ENCODE data around the gene CCR7. TPM values are rescaled to one million over a fixed set of nuclear protein-coding genes. Genes with fewer than 3 reads are reported as not detected.
A peak's percentile ranks its signal among the peaks of the same experiment; 100 is the strongest.

Gene CCR7
- total RNA-seq (100 to 1,000 TPM; 153 to 675 (median 262) TPM), polyA plus RNA-seq (1,000 to 10,000 TPM; 1,350 to 2,301 TPM), total RNA-seq (444 reads per million, percentile 97 among the genes with 10 or more reads in this experiment)

- peak within 1 kb of the TSS; percentile 90 to 100 (median 98) for H3K4me3 Mint-ChIP-seq
- peaks cover 0 to 43% (median 21%) of the 10 kb centered on the region in 3 experiments for H3K36me3 ChIP-seq (ENCODE audit: control insufficient read depth in 2 of 3, insufficient read depth in 3 of 3, low read length in 3 of 3)
- POLR2A ChIA-PET, result interaction anchor here (0.9 to 45.4 kb wide), 11 partner anchors 2 to 242 kb away, joined by 3 to 2132 read pairs (median 31); partner anchors contain the start of genes CCR7, SMARCE1 and TOP2A
- H3K27me3 ChIP-seq (ENCODE audit: control insufficient read depth in 2 of 2, insufficient read depth in 2 of 2, low read length in 2 of 2), result no peaks in the 10 kb centered on the region
- H3K4me1 ChIP-seq (ENCODE audit: control insufficient read depth in 2 of 2, insufficient read depth in 2 of 2, low read length in 2 of 2), result peaks cover 37 to 72% of the 10 kb centered on the region in 2 donors
- peaks cover 29 to 57% (median 52%) of the 10 kb centered on the region in 7 donors for H3K4me1 Mint-ChIP-seq
- H3K9me3 Mint-ChIP-seq, result peaks cover 0 to 15% (median 2%) of the 10 kb centered on the region in 11 donors
- peak within 1 kb of the TSS; percentile 99 for H3K27ac ChIP-seq (ENCODE audit: low read depth, low read length)
- ATAC-seq (peak; percentile 77), DNase-seq (peak; percentile 68 to 92 (median 86))
- peak within 1 kb of the TSS; percentile 92 to 100 (median 100) for H3K27ac Mint-ChIP-seq
- peak within 1 kb of the TSS; percentile 90 for H3K4me3 ChIP-seq (ENCODE audit: low read length)
- H3K27me3 Mint-ChIP-seq, result peaks cover 0 to 2% (median 0%) of the 10 kb centered on the region in 5 donors
- no peaks in the 10 kb centered on the region for H3K9me3 ChIP-seq (ENCODE audit: control insufficient read depth in 2 of 3, low read length in 3 of 3)
- CTCF ChIA-PET, result interaction anchor here (1.0 to 16.3 kb wide), 6 partner anchors 12 to 49 kb away, joined by 6 to 425 read pairs (median 60); no protein-coding TSS in a partner anchor
- intact Hi-C loops (cut with micrococcal nuclease), result loop anchor here (1.0 kb wide), 8 partner anchors 11 to 243 kb away; no protein-coding TSS in a partner anchor
- peaks cover 31 to 59% (median 49%) of the 10 kb centered on the region in 5 donors for H3K36me3 Mint-ChIP-seq
These were observed at the start of gene CCR7 for GRCh38 chr17:40564883-40565768. Gene CCR7 (minus strand): TSS chr17:40565472. CDS start chr17:40565409, 63 bp downstream.

GRCh38 chr17:40614431-40615067 lies 49.3 kb upstream of the CCR7 start:
- H3K27ac Mint-ChIP-seq, result peak overlapping the region; percentile 90 to 100 (median 98)
- peaks cover 39 to 84% (median 80%) of the 10 kb centered on the region in 7 donors for H3K4me1 Mint-ChIP-seq
- no peaks in the 10 kb centered on the region for H3K27me3 Mint-ChIP-seq
- H3K4me3 ChIP-seq (ENCODE audit: low read length), result peak overlapping the region; percentile 31
- H3K27ac ChIP-seq (ENCODE audit: low read depth, low read length), result peak overlapping the region; percentile 94
- no peaks in the 10 kb centered on the region for H3K9me3 Mint-ChIP-seq
- no peaks in the 10 kb centered on the region for H3K36me3 Mint-ChIP-seq
- CTCF ChIA-PET, result interaction anchor here (0.5 to 16.4 kb wide), 33 partner anchors 11 to 308 kb away, joined by 3 to 425 read pairs (median 6); partner anchors contain the start of genes CCR7 and IGFBP4
- H3K27me3 ChIP-seq (ENCODE audit: control insufficient read depth in 2 of 2, insufficient read depth in 2 of 2, low read length in 2 of 2), result no peaks in the 10 kb centered on the region
- H3K4me3 Mint-ChIP-seq, result peak overlapping the region; percentile 71 to 88 (median 82)
- intact Hi-C loops (cut with micrococcal nuclease), result loop anchor here (1.0 kb wide), 12 partner anchors 7 to 256 kb away; partner anchors contain the start of gene CCR7 (in 2 of the 2)
- ATAC-seq (no peak), DNase-seq (no peak)
- POLR2A ChIA-PET, result interaction anchor here (0.5 to 29.4 kb wide), 18 partner anchors 10 to 798 kb away, joined by 3 to 2132 read pairs (median 10); partner anchors contain the start of genes CCR7 and KRT27
- H3K9me3 ChIP-seq (ENCODE audit: control insufficient read depth in 2 of 3, low read length in 3 of 3), result no peaks in the 10 kb centered on the region
- H3K4me1 ChIP-seq (ENCODE audit: control insufficient read depth in 2 of 2, insufficient read depth in 2 of 2, low read length in 2 of 2), result peaks cover 51 to 77% of the 10 kb centered on the region in 2 donors
- H3K36me3 ChIP-seq (ENCODE audit: control insufficient read depth in 2 of 3, insufficient read depth in 3 of 3, low read length in 3 of 3), result no peaks in the 10 kb centered on the region

GRCh38 chr17:40613467-40614154 lies 48.3 kb upstream of the CCR7 start:
- Histone ChIP-seq H3K4me3 (ENCODE audit: low read length) (peak overlapping the region; percentile 64), H3K27me3 (ENCODE audit: control insufficient read depth in 2 of 2, insufficient read depth in 2 of 2, low read length in 2 of 2) (no peaks in the 10 kb centered on the region), H3K36me3 (ENCODE audit: control insufficient read depth in 2 of 3, insufficient read depth in 3 of 3, low read length in 3 of 3) (no peaks in the 10 kb centered on the region), H3K9me3 (ENCODE audit: control insufficient read depth in 2 of 3, low read length in 3 of 3) (no peaks in the 10 kb centered on the region), H3K27ac (ENCODE audit: low read depth, low read length) (peak overlapping the region; percentile 94), H3K4me1 (ENCODE audit: control insufficient read depth in 2 of 2, insufficient read depth in 2 of 2, low read length in 2 of 2) (peaks cover 52 to 80% of the 10 kb centered on the region in 2 donors)
- H3K27me3 Mint-ChIP-seq, result no peaks in the 10 kb centered on the region
- intact Hi-C loops (cut with micrococcal nuclease), result loop anchor here in 1 of 2 donors (2.0 kb wide), 3 partner anchors 133 to 1053 kb away; no protein-coding TSS in a partner anchor
- ATAC-seq, result no peak
- no peaks in the 10 kb centered on the region for H3K36me3 Mint-ChIP-seq
- ChIA-PET POLR2A (interaction anchor here (0.6 to 29.4 kb wide), 15 partner anchors 9 to 1075 kb away, joined by 3 to 2132 read pairs (median 16); partner anchors contain the start of genes CCR7 and EIF1), CTCF (interaction anchor here (1.0 to 16.4 kb wide), 11 partner anchors 10 to 80 kb away, joined by 3 to 425 read pairs (median 8); partner anchors contain the start of gene CCR7)
- peak overlapping the region; percentile 68 to 91 (median 86) for H3K4me3 Mint-ChIP-seq
- DNase-seq, result no peak
- H3K9me3 Mint-ChIP-seq, result no peaks in the 10 kb centered on the region
- H3K4me1 Mint-ChIP-seq, result peaks cover 40 to 93% (median 83%) of the 10 kb centered on the region in 7 donors
- peak overlapping the region; percentile 88 to 100 (median 99) for H3K27ac Mint-ChIP-seq

GRCh38 chr17:40612599-40613244 lies 47.5 kb upstream of the CCR7 start:
- Histone ChIP-seq H3K27ac (ENCODE audit: low read depth, low read length) (peak overlapping the region; percentile 94), H3K4me3 (ENCODE audit: low read length) (peak overlapping the region; percentile 64), H3K9me3 (ENCODE audit: control insufficient read depth in 2 of 3, low read length in 3 of 3) (no peaks in the 10 kb centered on the region), H3K4me1 (ENCODE audit: control insufficient read depth in 2 of 2, insufficient read depth in 2 of 2, low read length in 2 of 2) (peaks cover 61 to 86% of the 10 kb centered on the region in 2 donors), H3K36me3 (ENCODE audit: control insufficient read depth in 2 of 3, insufficient read depth in 3 of 3, low read length in 3 of 3) (no peaks in the 10 kb centered on the region), H3K27me3 (ENCODE audit: control insufficient read depth in 2 of 2, insufficient read depth in 2 of 2, low read length in 2 of 2) (no peaks in the 10 kb centered on the region)
- Mint-ChIP-seq H3K4me3 (peak overlapping the region; percentile 68 to 91 (median 86)), H3K27ac (peak overlapping the region; percentile 88 to 100 (median 99)), H3K4me1 (peaks cover 49 to 99% (median 91%) of the 10 kb centered on the region in 7 donors), H3K36me3 (no peaks in the 10 kb centered on the region), H3K27me3 (no peaks in the 10 kb centered on the region), H3K9me3 (no peaks in the 10 kb centered on the region)
- intact Hi-C loops (cut with micrococcal nuclease), result loop anchor here in 1 of 2 donors (2.0 kb wide), 3 partner anchors 132 to 1054 kb away; no protein-coding TSS in a partner anchor
- ChIA-PET POLR2A (interaction anchor here (0.5 to 29.4 kb wide), 13 partner anchors 8 to 1076 kb away, joined by 3 to 2132 read pairs (median 12); partner anchors contain the start of genes CCR7 and EIF1), CTCF (interaction anchor here (0.7 to 16.4 kb wide), 8 partner anchors 10 to 54 kb away, joined by 3 to 425 read pairs (median 6); partner anchors contain the start of gene CCR7)
- ATAC-seq (peak; percentile 56), DNase-seq (peak in 8 of 9 donors; percentile 58 to 93 (median 86))

- Histone ChIP-seq H3K27me3 (ENCODE audit: control insufficient read depth in 2 of 2, insufficient read depth in 2 of 2, low read length in 2 of 2) (no peaks in the 10 kb centered on the region), H3K27ac (ENCODE audit: low read depth, low read length) (peak overlapping the region; percentile 94), H3K4me3 (ENCODE audit: low read length) (peak overlapping the region; percentile 34), H3K4me1 (ENCODE audit: control insufficient read depth in 2 of 2, insufficient read depth in 2 of 2, low read length in 2 of 2) (peaks cover 68 to 94% of the 10 kb centered on the region in 2 donors), H3K36me3 (ENCODE audit: control insufficient read depth in 2 of 3, insufficient read depth in 3 of 3, low read length in 3 of 3) (no peaks in the 10 kb centered on the region), H3K9me3 (ENCODE audit: control insufficient read depth in 2 of 3, low read length in 3 of 3) (no peaks in the 10 kb centered on the region)
- Mint-ChIP-seq H3K9me3 (no peaks in the 10 kb centered on the region), H3K27ac (peak overlapping the region; percentile 68 to 100 (median 99)), H3K4me3 (peak overlapping the region; percentile 47 to 87 (median 77)), H3K36me3 (no peaks in the 10 kb centered on the region), H3K27me3 (no peaks in the 10 kb centered on the region), H3K4me1 (peaks cover 52 to 100% (median 93%) of the 10 kb centered on the region in 7 donors)
- intact Hi-C loops (cut with micrococcal nuclease), result loop anchor here in 1 of 2 donors (2.0 kb wide), 3 partner anchors 131 to 1055 kb away; no protein-coding TSS in a partner anchor
- ATAC-seq (no peak), DNase-seq (peak in 1 of 9 donors; percentile 36)
- ChIA-PET CTCF (interaction anchor here (0.7 to 16.4 kb wide), 3 partner anchors 14 to 53 kb away, joined by 3 to 425 read pairs (median 6); partner anchors contain the start of gene CCR7), POLR2A (interaction anchor here (0.5 to 29.4 kb wide), 15 partner anchors 7 to 802 kb away, joined by 3 to 2132 read pairs (median 5); partner anchors contain the start of gene CCR7)
These were observed 46.7 kb upstream of the CCR7 start for GRCh38 chr17:40611840-40612474.
